ENCODE measurements around the gene GNA12.
"Not testable (repeated sequence)": the region's sequence is repeated elsewhere in the genome, so short reads cannot be mapped to it uniquely, and the experiment has no call there.

The GNA12 gene

GRCh38 chr7:2738766-2739549 is 105.2 kb downstream of the GNA12 start:
- ATAC-seq (no peak), DNase-seq (no peak)
- Mint-ChIP-seq H3K4me3 (no peak overlapping the region), H3K27me3 (no peaks in the 10 kb centered on the region), H3K4me1 (peaks cover 25% of the 10 kb centered on the region), H3K27ac (no peak overlapping the region), H3K36me3 (ENCODE audit: low read depth) (no peaks in the 10 kb centered on the region), H3K9me3 (no peaks in the 10 kb centered on the region)

- Mint-ChIP-seq H3K4me3 (no peak overlapping the region), H3K4me1 (peaks cover 34% of the 10 kb centered on the region), H3K27ac (no peak overlapping the region), H3K27me3 (no peaks in the 10 kb centered on the region), H3K36me3 (ENCODE audit: low read depth) (peaks cover 4% of the 10 kb centered on the region), H3K9me3 (no peaks in the 10 kb centered on the region)
- no peak for DNase-seq
- ATAC-seq = no peak
Observed at GRCh38 chr7:2737771-2738540, 106.2 kb downstream of the GNA12 start.

- not testable (repeated sequence) for ATAC-seq; H3K9me3 Mint-ChIP-seq; H3K27ac Mint-ChIP-seq; H3K36me3 Mint-ChIP-seq (ENCODE audit: low read depth); DNase-seq; H3K27me3 Mint-ChIP-seq; H3K4me3 Mint-ChIP-seq
- peaks cover 36% of the 10 kb centered on the region for H3K4me1 Mint-ChIP-seq
Observed at GRCh38 chr7:2737005-2737743, 106.9 kb downstream of the GNA12 start.

GRCh38 chr7:2736411-2736914 is 107.6 kb downstream of the GNA12 start:
- H3K9me3 Mint-ChIP-seq = no peaks in the 10 kb centered on the region
- H3K4me1 Mint-ChIP-seq = peaks cover 41% of the 10 kb centered on the region
- DNase-seq (no peak), ATAC-seq (no peak)
- H3K27me3 Mint-ChIP-seq = no peaks in the 10 kb centered on the region
- peaks cover 7% of the 10 kb centered on the region for H3K36me3 Mint-ChIP-seq (ENCODE audit: low read depth)
- no peak overlapping the region for H3K27ac Mint-ChIP-seq
- H3K4me3 Mint-ChIP-seq = no peak overlapping the region

- peaks cover 7% of the 10 kb centered on the region for H3K36me3 Mint-ChIP-seq (ENCODE audit: low read depth)
- ATAC-seq (no peak), DNase-seq (no peak)
- no peaks in the 10 kb centered on the region for H3K27me3 Mint-ChIP-seq
- H3K27ac Mint-ChIP-seq = no peak overlapping the region
- no peaks in the 10 kb centered on the region for H3K9me3 Mint-ChIP-seq
- H3K4me1 Mint-ChIP-seq = peaks cover 41% of the 10 kb centered on the region
- H3K4me3 Mint-ChIP-seq = no peak overlapping the region
Observed at GRCh38 chr7:2735744-2736143, 108.4 kb downstream of the GNA12 start.

- Mint-ChIP-seq H3K4me1 (peaks cover 41% of the 10 kb centered on the region), H3K27ac (peak overlapping the region; percentile 57), H3K36me3 (ENCODE audit: low read depth) (peaks cover 7% of the 10 kb centered on the region), H3K27me3 (no peaks in the 10 kb centered on the region), H3K4me3 (peak overlapping the region; percentile 4), H3K9me3 (no peaks in the 10 kb centered on the region)
- ATAC-seq (peak; percentile 48), DNase-seq (no peak)
Observed at GRCh38 chr7:2734751-2735571, 109.1 kb downstream of the GNA12 start.

- H3K4me1 Mint-ChIP-seq = peaks cover 41% of the 10 kb centered on the region
- H3K36me3 Mint-ChIP-seq (ENCODE audit: low read depth) = peaks cover 7% of the 10 kb centered on the region
- no peaks in the 10 kb centered on the region for H3K27me3 Mint-ChIP-seq
- DNase-seq = no peak
- ATAC-seq = no peak
- peak overlapping the region; percentile 4 for H3K4me3 Mint-ChIP-seq
- peak overlapping the region; percentile 57 for H3K27ac Mint-ChIP-seq
- no peaks in the 10 kb centered on the region for H3K9me3 Mint-ChIP-seq
Observed at GRCh38 chr7:2734084-2734686, 109.9 kb downstream of the GNA12 start.

GRCh38 chr7:2732959-2733584 is 111.0 kb downstream of the GNA12 start:
- H3K4me3 Mint-ChIP-seq = no peak overlapping the region
- peaks cover 7% of the 10 kb centered on the region for H3K36me3 Mint-ChIP-seq (ENCODE audit: low read depth)
- no peaks in the 10 kb centered on the region for H3K9me3 Mint-ChIP-seq
- peaks cover 38% of the 10 kb centered on the region for H3K4me1 Mint-ChIP-seq
- DNase-seq (no peak), ATAC-seq (no peak)
- no peaks in the 10 kb centered on the region for H3K27me3 Mint-ChIP-seq
- no peak overlapping the region for H3K27ac Mint-ChIP-seq

GRCh38 chr7:2732388-2732787 is 111.7 kb downstream of the GNA12 start:
- ATAC-seq (no peak), DNase-seq (no peak)
- H3K4me3 Mint-ChIP-seq = no peak overlapping the region
- no peak overlapping the region for H3K27ac Mint-ChIP-seq
- H3K4me1 Mint-ChIP-seq = peaks cover 38% of the 10 kb centered on the region
- H3K27me3 Mint-ChIP-seq = no peaks in the 10 kb centered on the region
- H3K9me3 Mint-ChIP-seq = no peaks in the 10 kb centered on the region
- H3K36me3 Mint-ChIP-seq (ENCODE audit: low read depth) = peaks cover 7% of the 10 kb centered on the region

- peaks cover 34% of the 10 kb centered on the region for H3K4me1 Mint-ChIP-seq
- no peak for DNase-seq
- H3K9me3 Mint-ChIP-seq = no peaks in the 10 kb centered on the region
- peaks cover 7% of the 10 kb centered on the region for H3K36me3 Mint-ChIP-seq (ENCODE audit: low read depth)
- no peak overlapping the region for H3K27ac Mint-ChIP-seq
- no peak for ATAC-seq
- H3K27me3 Mint-ChIP-seq = no peaks in the 10 kb centered on the region
- no peak overlapping the region for H3K4me3 Mint-ChIP-seq
Observed at GRCh38 chr7:2730846-2731770, 113.0 kb downstream of the GNA12 start.

GRCh38 chr7:2729893-2730716 is 114.0 kb downstream of the GNA12 start:
- H3K27me3 Mint-ChIP-seq = no peaks in the 10 kb centered on the region
- H3K27ac Mint-ChIP-seq = no peak overlapping the region
- DNase-seq (no peak), ATAC-seq (no peak)
- peaks cover 27% of the 10 kb centered on the region for H3K4me1 Mint-ChIP-seq
- no peaks in the 10 kb centered on the region for H3K9me3 Mint-ChIP-seq
- H3K4me3 Mint-ChIP-seq = no peak overlapping the region
- peaks cover 7% of the 10 kb centered on the region for H3K36me3 Mint-ChIP-seq (ENCODE audit: low read depth)

Data from activated naive CD8-positive, alpha-beta T cell treated with anti-CD3 and anti-CD28 coated beads, Interleukin-2, amount 50 U/mL, for 24 hours (primary cell).